Mesendoderm (in vitro differentiated cells): Measurements from ENCODE around the gene NTNG1.

Source experiments
- DNase-seq: peaks from one replicate; pipeline ENCODE4 v3.0.0; 2013
- H2AK5ac ChIP-seq: 2 replicates; pipeline ENCODE4 v1.6.1; 2013; ENCODE audit warnings: low read length, inconsistent platforms
- H2BK120ac ChIP-seq: 2 replicates; pipeline ENCODE4 v1.6.1; 2013; ENCODE audit warnings: low read depth, mild to moderate bottlenecking, low read length, moderate library complexity, mixed read lengths
- H2BK15ac ChIP-seq: replicated peaks from 2 replicates; pipeline ENCODE4 v1.6.1; 2013; ENCODE audit warnings: low read depth, mild to moderate bottlenecking, moderate library complexity
- H2BK5ac ChIP-seq: 2 replicates; pipeline ENCODE4 v1.6.1; 2013; ENCODE audit warnings: low read length, inconsistent platforms
- H3K18ac ChIP-seq: 2 replicates; pipeline ENCODE4 v1.6.1; 2013; ENCODE audit warnings: mild to moderate bottlenecking, low read length, mixed read lengths
- H3K23ac ChIP-seq: one replicate; pipeline ENCODE4 v1.6.1; 2013; ENCODE audit warnings: low read length
- H3K27ac ChIP-seq: 2 replicates; pipeline ENCODE4 v1.5.1; 2013; ENCODE audit warnings: low read depth, mild to moderate bottlenecking, inconsistent platforms, low read length, moderate library complexity
- H3K27me3 ChIP-seq: 2 replicates; pipeline ENCODE4 v1.6.1; 2013; ENCODE audit warnings: low read length, control low read depth, mild to moderate bottlenecking, inconsistent platforms; ENCODE audit not compliant: insufficient read depth, poor library complexity
- H3K36me3 ChIP-seq: 2 replicates; pipeline ENCODE4 v1.6.1; 2013; ENCODE audit warnings: low read length, inconsistent platforms; ENCODE audit not compliant: control insufficient read depth, insufficient read depth
- H3K4ac ChIP-seq: one replicate; pipeline ENCODE4 v1.6.1; 2013; ENCODE audit warnings: low read depth, mild to moderate bottlenecking, low read length, moderate library complexity
- H3K4me1 ChIP-seq: 2 replicates; pipeline ENCODE4 v1.6.1; 2013; ENCODE audit warnings: low read depth, low read length, inconsistent platforms; ENCODE audit not compliant: control insufficient read depth
- H3K4me2 ChIP-seq: 2 replicates; pipeline ENCODE4 v1.6.1; 2013; ENCODE audit warnings: low read length
- H3K4me3 ChIP-seq: 2 replicates; pipeline ENCODE4 v1.5.1; 2013; ENCODE audit warnings: mild to moderate bottlenecking, low read length
- H3K56ac ChIP-seq: one replicate; pipeline ENCODE4 v1.6.1; 2013; ENCODE audit warnings: low read length
- H3K79me1 ChIP-seq: 2 replicates; pipeline ENCODE4 v1.6.1; 2013; ENCODE audit warnings: low read length, inconsistent platforms
- H3K79me2 ChIP-seq: 2 replicates; pipeline ENCODE4 v1.6.1; 2013; ENCODE audit warnings: mild to moderate bottlenecking, low read length; ENCODE audit not compliant: control insufficient read depth, insufficient read depth
- H3K9ac ChIP-seq: 2 replicates; pipeline ENCODE4 v1.6.1; 2013; ENCODE audit warnings: low read length, inconsistent platforms
- H4K5ac ChIP-seq: one replicate; pipeline ENCODE4 v1.6.1; 2013; ENCODE audit warnings: low read length
- H4K8ac ChIP-seq: one replicate; pipeline ENCODE4 v1.6.1; 2013; ENCODE audit warnings: low read depth, mild to moderate bottlenecking, control low read depth, low read length, moderate library complexity
- WGBS: extraction: QIAGEN DNeasy Blood & Tissue Kit; methylation state at CpG from one replicate; pipeline ENCODE4 v1.1.7; 2013; ENCODE audit warnings: low lambda C conversion rate, missing lambda C conversion rate; ENCODE audit not compliant: insufficient coverage; ENCODE audit errors: extremely low coverage; 5-methylcytosine and 5-hydroxymethylcytosine counted together

NTNG1 gene

GRCh38 chr1:107494061-107494460 lies 353.2 kb downstream of the NTNG1 start:
- Histone ChIP-seq H3K4ac (no peak overlapping the region), H2BK5ac (no peak overlapping the region), H4K8ac (no peak overlapping the region), H2BK15ac (no peak overlapping the region), H3K23ac (no peak overlapping the region), H3K9ac (no peak overlapping the region), H3K36me3 (no peaks in the 10 kb centered on the region), H3K4me1 (peaks cover 4% of the 10 kb centered on the region), H3K27ac (no peak overlapping the region), H4K5ac (no peak overlapping the region), H3K4me2 (no peak overlapping the region), H3K79me2 (no peaks in the 10 kb centered on the region), H2BK120ac (no peak overlapping the region), H3K27me3 (no peaks in the 10 kb centered on the region), H2AK5ac (no peak overlapping the region), H3K79me1 (no peaks in the 10 kb centered on the region), H3K18ac (no peak overlapping the region), H3K4me3 (no peak overlapping the region), H3K56ac (no peak overlapping the region)
- no peak for DNase-seq
- no CpG with 5 or more reads among the region's 6 CpGs for WGBS

GRCh38 chr1:107496002-107496401 lies 355.2 kb downstream of the NTNG1 start:
- H3K4ac ChIP-seq = no peak overlapping the region
- no peak overlapping the region for H3K18ac ChIP-seq
- H4K8ac ChIP-seq = no peak overlapping the region
- no peak overlapping the region for H3K4me2 ChIP-seq
- no peaks in the 10 kb centered on the region for H3K79me2 ChIP-seq
- H3K4me3 ChIP-seq = no peak overlapping the region
- no peak overlapping the region for H3K56ac ChIP-seq
- peaks cover 4% of the 10 kb centered on the region for H3K4me1 ChIP-seq
- H3K36me3 ChIP-seq = no peaks in the 10 kb centered on the region
- H3K9ac ChIP-seq = no peak overlapping the region
- no peak overlapping the region for H2BK5ac ChIP-seq
- no peak overlapping the region for H2BK15ac ChIP-seq
- DNase-seq = no peak
- H4K5ac ChIP-seq = no peak overlapping the region
- no peaks in the 10 kb centered on the region for H3K27me3 ChIP-seq
- WGBS = no CpG with 5 or more reads among the region's 1 CpG
- no peak overlapping the region for H2AK5ac ChIP-seq
- H3K23ac ChIP-seq = no peak overlapping the region
- no peak overlapping the region for H2BK120ac ChIP-seq
- H3K27ac ChIP-seq = no peak overlapping the region
- no peaks in the 10 kb centered on the region for H3K79me1 ChIP-seq

- no peak overlapping the region for H2AK5ac ChIP-seq
- H3K4me2 ChIP-seq = no peak overlapping the region
- H4K5ac ChIP-seq = no peak overlapping the region
- no peak overlapping the region for H3K4ac ChIP-seq
- WGBS = no CpG with 5 or more reads among the region's 4 CpGs
- no peaks in the 10 kb centered on the region for H3K4me1 ChIP-seq
- no peaks in the 10 kb centered on the region for H3K79me1 ChIP-seq
- no peak overlapping the region for H2BK15ac ChIP-seq
- H3K9ac ChIP-seq = no peak overlapping the region
- H3K23ac ChIP-seq = no peak overlapping the region
- no peak overlapping the region for H4K8ac ChIP-seq
- H3K4me3 ChIP-seq = no peak overlapping the region
- no peaks in the 10 kb centered on the region for H3K79me2 ChIP-seq
- no peaks in the 10 kb centered on the region for H3K27me3 ChIP-seq
- no peak for DNase-seq
- no peak overlapping the region for H2BK5ac ChIP-seq
- no peak overlapping the region for H3K27ac ChIP-seq
- H2BK120ac ChIP-seq = no peak overlapping the region
- H3K56ac ChIP-seq = no peak overlapping the region
- no peak overlapping the region for H3K18ac ChIP-seq
- no peaks in the 10 kb centered on the region for H3K36me3 ChIP-seq
Measured at GRCh38 chr1:107499139-107499744, 358.4 kb downstream of the NTNG1 start.

- Histone ChIP-seq H3K27me3 (no peaks in the 10 kb centered on the region), H3K79me2 (no peaks in the 10 kb centered on the region), H3K36me3 (no peaks in the 10 kb centered on the region), H3K4me3 (no peak overlapping the region), H4K5ac (no peak overlapping the region), H3K4me2 (no peak overlapping the region), H3K4me1 (no peaks in the 10 kb centered on the region), H2BK5ac (no peak overlapping the region), H3K27ac (no peak overlapping the region), H3K79me1 (no peaks in the 10 kb centered on the region), H3K9ac (no peak overlapping the region), H3K18ac (no peak overlapping the region), H2BK120ac (no peak overlapping the region), H2BK15ac (no peak overlapping the region), H3K56ac (no peak overlapping the region), H3K23ac (no peak overlapping the region), H3K4ac (no peak overlapping the region), H4K8ac (no peak overlapping the region), H2AK5ac (no peak overlapping the region)
- no CpG with 5 or more reads among the region's 6 CpGs for WGBS
- no peak for DNase-seq
Measured at GRCh38 chr1:107501081-107501605, 360.3 kb downstream of the NTNG1 start.

- Histone ChIP-seq H3K27ac (no peak overlapping the region), H3K9ac (no peak overlapping the region), H3K79me2 (no peaks in the 10 kb centered on the region), H4K8ac (no peak overlapping the region), H3K4me3 (no peak overlapping the region), H3K4ac (no peak overlapping the region), H3K27me3 (no peaks in the 10 kb centered on the region), H4K5ac (no peak overlapping the region), H3K4me2 (no peak overlapping the region), H3K36me3 (no peaks in the 10 kb centered on the region), H2AK5ac (no peak overlapping the region), H3K79me1 (no peaks in the 10 kb centered on the region), H3K18ac (no peak overlapping the region), H2BK15ac (no peak overlapping the region), H3K4me1 (no peaks in the 10 kb centered on the region), H2BK5ac (no peak overlapping the region), H2BK120ac (no peak overlapping the region), H3K56ac (no peak overlapping the region), H3K23ac (no peak overlapping the region)
- DNase-seq = no peak
- no CpG with 5 or more reads among the region's 4 CpGs for WGBS
Measured at GRCh38 chr1:107510347-107510746, 369.5 kb downstream of the NTNG1 start.

GRCh38 chr1:107512836-107513235 lies 372.0 kb downstream of the NTNG1 start:
- H3K4me1 ChIP-seq = no peaks in the 10 kb centered on the region
- H3K79me2 ChIP-seq = no peaks in the 10 kb centered on the region
- H3K27ac ChIP-seq = no peak overlapping the region
- no peak overlapping the region for H2BK15ac ChIP-seq
- H3K9ac ChIP-seq = no peak overlapping the region
- no peak overlapping the region for H3K4me2 ChIP-seq
- no peak overlapping the region for H2BK5ac ChIP-seq
- H4K8ac ChIP-seq = no peak overlapping the region
- H3K27me3 ChIP-seq = no peaks in the 10 kb centered on the region
- no peaks in the 10 kb centered on the region for H3K79me1 ChIP-seq
- H3K4me3 ChIP-seq = no peak overlapping the region
- no peak overlapping the region for H4K5ac ChIP-seq
- no peak overlapping the region for H3K18ac ChIP-seq
- H3K23ac ChIP-seq = no peak overlapping the region
- WGBS = no CpG with 5 or more reads among the region's 2 CpGs
- no peak overlapping the region for H3K4ac ChIP-seq
- no peaks in the 10 kb centered on the region for H3K36me3 ChIP-seq
- H3K56ac ChIP-seq = no peak overlapping the region
- no peak overlapping the region for H2BK120ac ChIP-seq
- H2AK5ac ChIP-seq = no peak overlapping the region
- no peak for DNase-seq
